Upper lobe of left lung (tissue), 6 donors: ENCODE measurements around the gene SCUBE2. TPM values are rescaled to one million over a fixed set of nuclear protein-coding genes. Genes with fewer than 3 reads are reported as not detected.

ENCODE experiments used
- ATAC-seq, 2 donors: fragments of 200-7000 bp; cut with Tn5 transposase; one replicate each; pipeline ENCODE4 v1.9.1; 2022; ENCODE audit warnings: mild to moderate bottlenecking in 2 of 2, moderate library complexity in 2 of 2; ENCODE audit not compliant: low FRiP score in 2 of 2
- DNase-seq, 2 donors: peaks; one replicate each; pipeline ENCODE4 v3.0.0-alpha.2; 2019 to 2020
- H3K27ac ChIP-seq, 4 donors: fragments of 200-600 bp; sonication (generic); one replicate each; pipeline ENCODE4 v1.5.1; 2016 to 2019
- H3K27me3 ChIP-seq, 4 donors: fragments of 200-600 bp; sonication (generic); one replicate each; pipeline ENCODE4 v1.5.1; 2017 to 2019
- H3K36me3 ChIP-seq, 4 donors: fragments of 200-600 bp; sonication (generic); one replicate each; pipeline ENCODE4 v1.5.1; 2016 to 2019
- H3K4me1 ChIP-seq, 4 donors: fragments of 200-600 bp; sonication (generic); one replicate each; pipeline ENCODE4 v1.5.1; 2018 to 2019
- H3K4me3 ChIP-seq, 4 donors: fragments of 200-600 bp; sonication (generic); one replicate each; pipeline ENCODE4 v1.5.1; 2017 to 2019; ENCODE audit warnings: mild to moderate bottlenecking in 2 of 4, moderate library complexity in 1 of 4
- H3K9me3 ChIP-seq, 4 donors: fragments of 200-600 bp; sonication (generic); one replicate each; pipeline ENCODE4 v1.5.1; 2018 to 2019
- CTCF ChIP-seq, 6 experiments: fragments of 450-650 bp in 4 of 6; fragments of 200-600 bp in 2 of 6; sonication (generic) in 2 of 6; IDR thresholded peaks; one replicate each; pipeline ENCODE4 v1.5.1; 2016 to 2019; ENCODE audit warnings: antibody characterized with exemption in 6 of 6
- EP300 ChIP-seq, 4 donors: sonication (generic); formaldehyde crosslinking; IDR thresholded peaks; one replicate each; pipeline ENCODE4 v1.5.1; 2017; ENCODE audit warnings: antibody characterized with exemption in 4 of 4, control low read depth in 2 of 4
- POLR2A ChIP-seq, 4 donors: fragments of 450-650 bp; IDR thresholded peaks; one replicate each; pipeline ENCODE4 v1.5.1; 2016 to 2017; ENCODE audit warnings: antibody characterized with exemption in 4 of 4, mild to moderate bottlenecking in 2 of 4
- POLR2AphosphoS5 ChIP-seq, 2 donors: sonication (generic); formaldehyde crosslinking; IDR thresholded peaks; one replicate each; pipeline ENCODE4 v1.5.1; 2017; ENCODE audit warnings: antibody characterized with exemption in 2 of 2
- WGBS, 2 donors: methylation state at CpG; one replicate each; pipeline ENCODE4 v1.1.5; 2017 to 2018; 5-methylcytosine and 5-hydroxymethylcytosine counted together
- total RNA-seq, 6 donors: library from RNA; depleted of rRNA in 4 of 6; stranded (reverse); fragments of >200 nt in 4 of 6; gene quantifications; one replicate each; pipeline versions ENCODE4 v1.1.0 to v1.2.1, GENCODE V29; 2016 to 2021
- donor health status: DM: no; HTN: no; CAD: no; lungs with moderate emphysema.
- donor health status: DM: no; HTN: yes; CAD: no; lungs with severe emphysema.

The SCUBE2 gene
- total RNA-seq, 6 donors from 2014 or later: 2.2 to 8.4 (median 4.4) TPM

GRCh38 chr11:9076661-9077060 lies 14.7 kb downstream of the SCUBE2 start:
- WGBS, 2 donors: 73 to 75% methylated on average over 2 to 3 of the region's 3 CpGs
- H3K27ac ChIP-seq: no peak overlapping the region

GRCh38 chr11:9076046-9076445 lies 15.4 kb downstream of the SCUBE2 start:
- no peak overlapping the region for H3K4me3 ChIP-seq
- WGBS, 2 donors: 80 to 89% methylated on average over 3 of the region's 3 CpGs

More at GRCh38 chr11:9076661-9077060, 14.7 kb downstream of the SCUBE2 start:
- H3K4me3 ChIP-seq: no peak overlapping the region
- TF ChIP-seq POLR2AphosphoS5 (IDR thresholded peaks at IDR 0.05) (no peak), POLR2A (IDR thresholded peaks at IDR 0.05) (no peak), CTCF (IDR thresholded peaks at IDR 0.05) (no peak), EP300 (IDR thresholded peaks at IDR 0.05) (no peak)
- no peaks in the 10 kb centered on the region for H3K9me3 ChIP-seq
- no peaks in the 10 kb centered on the region for H3K27me3 ChIP-seq
- no peak for ATAC-seq
- H3K36me3 ChIP-seq: no peaks in the 10 kb centered on the region
- DNase-seq: no peak
- H3K4me1 ChIP-seq: no peaks in the 10 kb centered on the region

GRCh38 chr11:9075556-9075955 lies 15.8 kb downstream of the SCUBE2 start:
- H3K4me1 ChIP-seq: no peaks in the 10 kb centered on the region
- TF ChIP-seq CTCF (IDR thresholded peaks at IDR 0.05): no peak
- no peak for TF ChIP-seq POLR2A (IDR thresholded peaks at IDR 0.05)
- no peak for TF ChIP-seq POLR2AphosphoS5 (IDR thresholded peaks at IDR 0.05)
- no peak for TF ChIP-seq EP300 (IDR thresholded peaks at IDR 0.05)
- WGBS, 2 donors: 77 to 85% methylated on average over 4 of the region's 4 CpGs
- H3K36me3 ChIP-seq: no peaks in the 10 kb centered on the region
- no peak overlapping the region for H3K27ac ChIP-seq
- no peak for DNase-seq
- no peak for ATAC-seq
- H3K27me3 ChIP-seq: no peaks in the 10 kb centered on the region
- H3K4me3 ChIP-seq: no peak overlapping the region
- no peaks in the 10 kb centered on the region for H3K9me3 ChIP-seq

More at GRCh38 chr11:9076046-9076445, 15.4 kb downstream of the SCUBE2 start:
- no peaks in the 10 kb centered on the region for H3K9me3 ChIP-seq
- DNase-seq (no peak), ATAC-seq (peak in 1 of 2 donors; percentile 43)
- no peaks in the 10 kb centered on the region for H3K36me3 ChIP-seq
- no peak overlapping the region for H3K27ac ChIP-seq
- H3K4me1 ChIP-seq: no peaks in the 10 kb centered on the region
- H3K27me3 ChIP-seq: no peaks in the 10 kb centered on the region
- no peak for TF ChIP-seq EP300 (IDR thresholded peaks at IDR 0.05)
- no peak for TF ChIP-seq CTCF (IDR thresholded peaks at IDR 0.05)
- TF ChIP-seq POLR2AphosphoS5 (IDR thresholded peaks at IDR 0.05): no peak
- TF ChIP-seq POLR2A (IDR thresholded peaks at IDR 0.05): no peak

GRCh38 chr11:9074338-9075029 lies 16.9 kb downstream of the SCUBE2 start:
- Histone ChIP-seq H3K4me1 (no peaks in the 10 kb centered on the region), H3K36me3 (no peaks in the 10 kb centered on the region), H3K4me3 (no peak overlapping the region), H3K27me3 (no peaks in the 10 kb centered on the region), H3K27ac (no peak overlapping the region), H3K9me3 (no peaks in the 10 kb centered on the region)
- WGBS, 2 donors: 86 to 88% methylated on average over 12 to 15 of the region's 15 CpGs
- no peak for DNase-seq
- no peak for ATAC-seq
- TF ChIP-seq EP300 (IDR thresholded peaks at IDR 0.05): no peak
- TF ChIP-seq CTCF (IDR thresholded peaks at IDR 0.05): no peak
- no peak for TF ChIP-seq POLR2AphosphoS5 (IDR thresholded peaks at IDR 0.05)
- TF ChIP-seq POLR2A (IDR thresholded peaks at IDR 0.05): no peak
